Measurements from ENCODE around the gene SPIRE1. TPM values are rescaled to one million over a fixed set of nuclear protein-coding genes. Genes with fewer than 3 reads are reported as not detected.
"Not testable (repeated sequence)": the region's sequence is repeated elsewhere in the genome, so short reads cannot be mapped to it uniquely, and the experiment has no call there.

Gene SPIRE1
- total RNA-seq, 5 donors from 2014 or later (not counting 1 experiment from before 2014, with no cell fraction given), result 1.1 to 2.9 (median 1.4) TPM

GRCh38 chr18:12411456-12411855 is 246.5 kb downstream of the SPIRE1 start:
- peaks cover 4 to 17% (median 16%) of the 10 kb centered on the region in 3 donors for H3K4me1 Mint-ChIP-seq
- H3K4me3 Mint-ChIP-seq, result no peak overlapping the region
- no peaks in the 10 kb centered on the region for H3K36me3 ChIP-seq (ENCODE audit: control insufficient read depth in 2 of 2, extremely low read depth in 1 of 2, insufficient read depth in 1 of 2, low read length in 1 of 2)
- no peaks in the 10 kb centered on the region for H3K9me3 Mint-ChIP-seq
- H3K27me3 ChIP-seq (replicated peaks in 1 of 2; ENCODE audit: control insufficient read depth in 2 of 2, extremely low read depth in 1 of 2, insufficient read depth in 2 of 2, low read length in 1 of 2), result peaks cover 0 to 10% of the 10 kb centered on the region in 2 experiments
- DNase-seq, result no peak
- H3K27ac Mint-ChIP-seq, result no peak overlapping the region
- H3K27me3 Mint-ChIP-seq, result peaks cover 0 to under 1% of the 10 kb centered on the region in 2 donors
- ChIA-PET POLR2A (interaction anchor here in 1 of 2 donors (0.7 kb wide), 1 partner anchor 13 kb away, joined by 11 read pairs; no protein-coding TSS in a partner anchor), CTCF (interaction anchor here in 1 of 2 donors (0.6 kb wide), 1 partner anchor 530 kb away, joined by 9 read pairs; no protein-coding TSS in a partner anchor)
- no peaks in the 10 kb centered on the region for H3K36me3 Mint-ChIP-seq
- peaks cover 5 to 16% of the 10 kb centered on the region in 2 experiments for H3K4me1 ChIP-seq (ENCODE audit: control insufficient read depth in 1 of 2, extremely low read depth in 1 of 2, insufficient read depth in 2 of 2, low read length in 2 of 2)
- H3K4me3 ChIP-seq (ENCODE audit: control insufficient read depth in 1 of 2, extremely low read depth in 1 of 2, low read length in 1 of 2), result no peak overlapping the region
- H3K9me3 ChIP-seq, result no peaks in the 10 kb centered on the region
- no CpG with 5 or more reads among the region's 3 CpGs for WGBS (ENCODE audit: insufficient coverage)
- no peak for ATAC-seq (replicated peaks in 1 of 4)
- H3K27ac ChIP-seq (ENCODE audit: low read length), result no peak overlapping the region

GRCh38 chr18:12410747-12411146 is 247.2 kb downstream of the SPIRE1 start:
- H3K36me3 ChIP-seq (ENCODE audit: control insufficient read depth in 2 of 2, extremely low read depth in 1 of 2, insufficient read depth in 1 of 2, low read length in 1 of 2); H3K27ac Mint-ChIP-seq; H3K9me3 Mint-ChIP-seq; H3K27ac ChIP-seq (ENCODE audit: low read length); H3K36me3 Mint-ChIP-seq; POLR2A ChIA-PET; H3K27me3 Mint-ChIP-seq; ATAC-seq (replicated peaks in 1 of 4); H3K4me3 ChIP-seq (ENCODE audit: control insufficient read depth in 1 of 2, extremely low read depth in 1 of 2, low read length in 1 of 2); CTCF ChIA-PET; H3K9me3 ChIP-seq; H3K4me3 Mint-ChIP-seq; DNase-seq: not testable (repeated sequence)
- H3K4me1 Mint-ChIP-seq, result peaks cover 10 to 23% (median 21%) of the 10 kb centered on the region in 3 donors
- H3K4me1 ChIP-seq (ENCODE audit: control insufficient read depth in 1 of 2, extremely low read depth in 1 of 2, insufficient read depth in 2 of 2, low read length in 2 of 2), result peaks cover 7 to 18% of the 10 kb centered on the region in 2 experiments
- H3K27me3 ChIP-seq (replicated peaks in 1 of 2; ENCODE audit: control insufficient read depth in 2 of 2, extremely low read depth in 1 of 2, insufficient read depth in 2 of 2, low read length in 1 of 2), result peaks cover 0 to 12% of the 10 kb centered on the region in 2 experiments
- WGBS (ENCODE audit: insufficient coverage), result no CpG with 5 or more reads among the region's 9 CpGs

DNA sequence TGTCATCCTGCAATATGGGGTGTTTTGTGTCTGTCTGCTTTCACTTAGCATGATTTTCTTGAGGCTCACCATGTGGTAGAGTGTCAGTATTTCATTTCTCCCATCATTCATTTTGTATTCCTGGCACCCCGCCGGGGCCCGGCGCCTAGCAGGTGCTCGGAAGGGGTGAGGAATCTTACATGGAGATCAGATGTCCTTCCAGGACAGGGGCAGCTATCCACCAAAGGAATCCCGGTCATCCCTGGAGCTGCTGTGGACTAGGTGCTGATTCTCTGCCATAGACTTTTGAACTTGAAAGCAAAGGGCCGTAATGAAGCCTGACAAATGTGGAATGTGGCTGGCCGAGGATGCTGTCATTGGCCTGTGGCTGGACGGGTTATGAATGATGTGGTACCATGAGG is 247.8 kb downstream of the SPIRE1 start:
- Histone ChIP-seq H3K36me3 (ENCODE audit: control insufficient read depth in 2 of 2, extremely low read depth in 1 of 2, insufficient read depth in 1 of 2, low read length in 1 of 2) (no peaks in the 10 kb centered on the region), H3K4me3 (ENCODE audit: control insufficient read depth in 1 of 2, extremely low read depth in 1 of 2, low read length in 1 of 2) (no peak overlapping the region), H3K27ac (ENCODE audit: low read length) (no peak overlapping the region), H3K9me3 (no peaks in the 10 kb centered on the region), H3K4me1 (ENCODE audit: control insufficient read depth in 1 of 2, extremely low read depth in 1 of 2, insufficient read depth in 2 of 2, low read length in 2 of 2) (peaks cover 7 to 18% of the 10 kb centered on the region in 2 experiments), H3K27me3 (replicated peaks in 1 of 2; ENCODE audit: control insufficient read depth in 2 of 2, extremely low read depth in 1 of 2, insufficient read depth in 2 of 2, low read length in 1 of 2) (peaks cover 0 to 18% of the 10 kb centered on the region in 2 experiments)
- Mint-ChIP-seq H3K9me3 (no peaks in the 10 kb centered on the region), H3K4me3 (no peak overlapping the region), H3K4me1 (peaks cover 10 to 23% (median 21%) of the 10 kb centered on the region in 3 donors), H3K27ac (peak overlapping the region in 1 of 2 donors; percentile 48), H3K36me3 (no peaks in the 10 kb centered on the region), H3K27me3 (peaks cover 8 to 9% of the 10 kb centered on the region in 2 donors)
- ATAC-seq (replicated peaks in 1 of 4) (no peak), DNase-seq (no peak)
- whole genome bisulfite sequencing (ENCODE audit: insufficient coverage), result 80% methylated on average over 3 of the region's 9 CpGs
- ChIA-PET POLR2A (no interaction called here), CTCF (interaction anchor here in 1 of 2 donors (0.6 kb wide), 1 partner anchor 1883 kb away, joined by 3 read pairs; no protein-coding TSS in a partner anchor)

- POLR2A ChIA-PET, result interaction anchor here in 1 of 2 donors (0.7 kb wide), 1 partner anchor 1397 kb away, joined by 14 read pairs; no protein-coding TSS in a partner anchor
- Mint-ChIP-seq H3K27ac (peak overlapping the region in 1 of 2 donors; percentile 48), H3K4me3 (no peak overlapping the region), H3K27me3 (peaks cover 8 to 14% of the 10 kb centered on the region in 2 donors), H3K9me3 (no peaks in the 10 kb centered on the region), H3K36me3 (no peaks in the 10 kb centered on the region), H3K4me1 (peaks cover 10 to 23% (median 21%) of the 10 kb centered on the region in 3 donors)
- 40% methylated on average over 1 of the region's 3 CpGs for WGBS (ENCODE audit: insufficient coverage)
- DNase-seq (no peak), ATAC-seq (replicated peaks in 1 of 4) (no peak)
- Histone ChIP-seq H3K4me1 (ENCODE audit: control insufficient read depth in 1 of 2, extremely low read depth in 1 of 2, insufficient read depth in 2 of 2, low read length in 2 of 2) (peaks cover 7 to 18% of the 10 kb centered on the region in 2 experiments), H3K36me3 (ENCODE audit: control insufficient read depth in 2 of 2, extremely low read depth in 1 of 2, insufficient read depth in 1 of 2, low read length in 1 of 2) (no peaks in the 10 kb centered on the region), H3K9me3 (no peaks in the 10 kb centered on the region), H3K27me3 (replicated peaks in 1 of 2; ENCODE audit: control insufficient read depth in 2 of 2, extremely low read depth in 1 of 2, insufficient read depth in 2 of 2, low read length in 1 of 2) (peaks cover 4 to 20% of the 10 kb centered on the region in 2 experiments), H3K4me3 (ENCODE audit: control insufficient read depth in 1 of 2, extremely low read depth in 1 of 2, low read length in 1 of 2) (no peak overlapping the region), H3K27ac (ENCODE audit: low read length) (no peak overlapping the region)
- CTCF ChIA-PET, result interaction anchor here in 1 of 2 donors (0.6 kb wide), 1 partner anchor 1882 kb away, joined by 3 read pairs; no protein-coding TSS in a partner anchor
These were observed 248.4 kb downstream of the SPIRE1 start for GRCh38 chr18:12409469-12409868.

GRCh38 chr18:12408247-12408869 is 249.5 kb downstream of the SPIRE1 start:
- ChIA-PET POLR2A (no interaction called here), CTCF (interaction anchor here in 1 of 2 donors (1.2 kb wide), 1 partner anchor 31 kb away, joined by 4 read pairs; the partner anchor contains the start of gene AFG3L2)
- H3K4me3 ChIP-seq (ENCODE audit: control insufficient read depth in 1 of 2, extremely low read depth in 1 of 2, low read length in 1 of 2), result no peak overlapping the region
- no peak overlapping the region for H3K27ac ChIP-seq (ENCODE audit: low read length)
- H3K4me1 ChIP-seq (ENCODE audit: control insufficient read depth in 1 of 2, extremely low read depth in 1 of 2, insufficient read depth in 2 of 2, low read length in 2 of 2), result peaks cover 7 to 18% of the 10 kb centered on the region in 2 experiments
- ATAC-seq (replicated peaks in 1 of 4) (peak in 3 of 4 experiments; percentile 4 to 18 (median 16)), DNase-seq (peak in 4 of 35 experiments; percentile 4 to 22 (median 10))
- 33% methylated on average over 20 of the region's 32 CpGs for WGBS (ENCODE audit: insufficient coverage)
- H3K4me3 Mint-ChIP-seq, result peak overlapping the region; percentile 57 to 80 (median 69)
- H3K27me3 ChIP-seq (replicated peaks in 1 of 2; ENCODE audit: control insufficient read depth in 2 of 2, extremely low read depth in 1 of 2, insufficient read depth in 2 of 2, low read length in 1 of 2), result peaks cover 4 to 27% of the 10 kb centered on the region in 2 experiments
- H3K9me3 ChIP-seq, result no peaks in the 10 kb centered on the region
- H3K9me3 Mint-ChIP-seq, result no peaks in the 10 kb centered on the region
- no peaks in the 10 kb centered on the region for H3K36me3 ChIP-seq (ENCODE audit: control insufficient read depth in 2 of 2, extremely low read depth in 1 of 2, insufficient read depth in 1 of 2, low read length in 1 of 2)
- no peaks in the 10 kb centered on the region for H3K36me3 Mint-ChIP-seq
- H3K27me3 Mint-ChIP-seq, result peaks cover 15 to 21% of the 10 kb centered on the region in 2 donors
- no peak overlapping the region for H3K27ac Mint-ChIP-seq
- peaks cover 10 to 23% (median 21%) of the 10 kb centered on the region in 3 donors for H3K4me1 Mint-ChIP-seq

- Mint-ChIP-seq H3K9me3 (no peaks in the 10 kb centered on the region), H3K36me3 (no peaks in the 10 kb centered on the region), H3K4me3 (peak overlapping the region; percentile 47 to 81 (median 80)), H3K27ac (no peak overlapping the region), H3K27me3 (peaks cover 29 to 38% of the 10 kb centered on the region in 2 donors), H3K4me1 (peaks cover 10 to 23% (median 21%) of the 10 kb centered on the region in 3 donors)
- Histone ChIP-seq H3K9me3 (no peaks in the 10 kb centered on the region), H3K4me3 (ENCODE audit: control insufficient read depth in 1 of 2, extremely low read depth in 1 of 2, low read length in 1 of 2) (peak overlapping the region in 1 of 2 donors; percentile 5), H3K36me3 (ENCODE audit: control insufficient read depth in 2 of 2, extremely low read depth in 1 of 2, insufficient read depth in 1 of 2, low read length in 1 of 2) (no peaks in the 10 kb centered on the region), H3K4me1 (ENCODE audit: control insufficient read depth in 1 of 2, extremely low read depth in 1 of 2, insufficient read depth in 2 of 2, low read length in 2 of 2) (peaks cover 7 to 18% of the 10 kb centered on the region in 2 experiments), H3K27me3 (replicated peaks in 1 of 2; ENCODE audit: control insufficient read depth in 2 of 2, extremely low read depth in 1 of 2, insufficient read depth in 2 of 2, low read length in 1 of 2) (peaks cover 4 to 44% of the 10 kb centered on the region in 2 experiments), H3K27ac (ENCODE audit: low read length) (no peak overlapping the region)
- CTCF ChIA-PET, result no interaction called here
- 54% methylated on average over 12 of the region's 19 CpGs for WGBS (ENCODE audit: insufficient coverage)
- ATAC-seq (replicated peaks in 1 of 4) (no peak), DNase-seq (no peak)
- POLR2A ChIA-PET, result no interaction called here
These were observed 251.4 kb downstream of the SPIRE1 start for GRCh38 chr18:12406371-12407111.

Data from T-cell (primary cell).